Ectodermal cell (in vitro differentiated cells): ENCODE measurements around the gene TICRR.

ENCODE experiments used
- H3K27ac ChIP-seq: 2 replicates; pipeline ENCODE4 v1.7.0; 2013; ENCODE audit warnings: mild to moderate bottlenecking, low read depth, low read length; ENCODE audit not compliant: insufficient read depth, poor library complexity, severe bottlenecking
- H3K27me3 ChIP-seq: 2 replicates; pipeline ENCODE4 v1.7.0; 2013; ENCODE audit warnings: mild to moderate bottlenecking, low read length; ENCODE audit not compliant: insufficient read depth, control insufficient read depth, poor library complexity, severe bottlenecking
- H3K36me3 ChIP-seq: one replicate; pipeline ENCODE4 v1.7.0; 2013; ENCODE audit warnings: low read length; ENCODE audit not compliant: control insufficient read depth, insufficient read depth
- H3K4me1 ChIP-seq: one replicate; pipeline ENCODE4 v1.7.0; 2013; ENCODE audit warnings: low read length; ENCODE audit not compliant: control insufficient read depth, insufficient read depth
- H3K4me3 ChIP-seq: 2 replicates; pipeline ENCODE4 v1.7.0; 2013; ENCODE audit warnings: low read depth, low read length, control low read depth; ENCODE audit not compliant: insufficient read depth
- H3K9me3 ChIP-seq: 2 replicates; pipeline ENCODE4 v1.7.0; 2013; ENCODE audit warnings: mild to moderate bottlenecking, low read length, moderate library complexity; ENCODE audit not compliant: control insufficient read depth
- WGBS, 2 experiments: methylation state at CpG; one replicate each; pipeline ENCODE4 v1.1.7; 2013; ENCODE audit warnings: missing lambda C conversion rate in 2 of 2; 5-methylcytosine and 5-hydroxymethylcytosine counted together

The TICRR gene

DNA sequence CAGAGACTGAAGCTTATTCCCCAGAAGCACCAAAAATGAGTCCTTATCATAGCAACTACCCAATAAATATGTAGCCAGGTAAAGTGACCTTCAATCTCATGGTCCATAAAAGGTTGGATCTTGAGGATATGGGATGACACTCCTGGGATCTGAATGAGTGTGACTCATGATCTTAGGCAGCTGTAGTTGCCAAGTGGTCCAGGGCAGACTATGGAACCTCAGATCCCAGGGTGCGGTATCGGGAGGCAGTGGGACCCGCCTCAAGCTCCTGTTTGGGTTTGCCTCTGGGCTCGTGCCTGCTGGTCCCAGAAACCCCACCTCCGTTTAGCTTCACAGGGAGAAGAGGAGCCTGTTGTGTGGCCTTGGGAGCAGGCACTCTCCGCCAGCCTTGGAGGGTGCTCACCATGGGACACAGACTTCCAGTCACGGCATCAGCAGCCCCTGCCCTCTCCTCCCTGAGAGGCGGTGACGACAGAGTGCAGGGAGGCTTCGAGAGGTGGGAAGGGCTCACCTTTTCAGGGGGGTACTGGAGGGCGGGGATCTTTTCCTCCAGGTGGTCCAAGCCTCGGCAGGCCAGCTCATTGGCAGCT is 95.8 kb downstream of the TICRR start:
- no peak overlapping the region for H3K27ac ChIP-seq
- H3K36me3 ChIP-seq = no peaks in the 10 kb centered on the region
- H3K27me3 ChIP-seq = peaks cover 15% of the 10 kb centered on the region
- no peaks in the 10 kb centered on the region for H3K4me1 ChIP-seq
- no peaks in the 10 kb centered on the region for H3K9me3 ChIP-seq
- no peak overlapping the region for H3K4me3 ChIP-seq
- 84 to 89% methylated on average over 12 of the region's 12 CpGs for WGBS, 2 experiments

- H3K27me3 ChIP-seq = peaks cover 9% of the 10 kb centered on the region
- no peaks in the 10 kb centered on the region for H3K9me3 ChIP-seq
- H3K27ac ChIP-seq = no peak overlapping the region
- H3K36me3 ChIP-seq = no peaks in the 10 kb centered on the region
- H3K4me3 ChIP-seq = no peak overlapping the region
- 73% methylated on average over 4 of the region's 4 CpGs for whole genome bisulfite sequencing, 2 experiments
- no peaks in the 10 kb centered on the region for H3K4me1 ChIP-seq
These were observed 96.4 kb downstream of the TICRR start for GRCh38 chr15:89671687-89672086.

DNA sequence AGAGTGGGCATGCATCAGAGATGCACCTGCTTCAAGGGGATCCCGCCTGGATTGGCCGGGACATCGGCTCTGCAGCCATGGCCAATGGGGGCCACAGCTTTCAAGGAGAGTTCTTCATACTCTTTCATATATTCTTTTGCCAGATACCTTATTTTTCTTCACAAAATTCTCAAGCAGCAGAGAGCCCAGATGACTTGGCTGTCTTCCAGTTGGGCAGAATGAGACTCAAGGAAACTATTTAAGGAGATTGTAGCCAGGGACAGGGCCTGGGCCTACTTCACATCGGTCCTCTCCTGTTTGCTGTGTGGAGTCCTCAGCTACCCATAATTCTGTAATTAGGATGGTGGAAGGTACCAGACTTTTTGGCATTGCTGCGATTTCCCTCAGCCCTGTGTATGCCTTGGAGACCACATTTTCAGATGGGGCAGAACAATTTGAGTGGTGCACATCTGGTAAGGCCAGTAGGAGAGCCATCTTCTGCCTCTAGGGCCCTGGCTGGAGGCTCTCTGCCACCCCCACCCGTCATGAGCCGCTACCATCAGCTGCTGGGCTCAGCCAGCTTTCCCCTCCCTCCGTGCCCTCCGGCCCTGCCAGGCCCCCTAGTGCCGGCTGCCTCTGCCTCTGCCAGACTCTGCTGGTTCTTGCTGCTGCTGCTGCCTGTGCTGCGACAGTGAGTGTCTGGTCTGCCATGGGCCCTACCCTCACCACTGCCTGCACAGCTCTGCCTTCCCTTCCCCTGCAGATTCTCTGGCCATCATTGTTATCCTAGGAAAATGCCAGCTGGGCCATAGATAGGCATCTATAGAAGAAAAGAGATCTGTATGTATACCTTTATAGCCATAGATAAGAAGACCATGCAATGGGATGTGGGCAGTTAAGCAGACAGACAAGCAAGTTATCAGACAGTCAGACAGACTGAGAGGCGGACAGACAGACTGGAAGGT is 97.2 kb downstream of the TICRR start:
- Histone ChIP-seq H3K27ac (no peak overlapping the region), H3K36me3 (no peaks in the 10 kb centered on the region), H3K4me3 (no peak overlapping the region), H3K27me3 (peaks cover 2% of the 10 kb centered on the region), H3K4me1 (no peaks in the 10 kb centered on the region), H3K9me3 (no peaks in the 10 kb centered on the region)
- 77 to 78% methylated on average over 12 of the region's 12 CpGs for WGBS, 2 experiments

- WGBS, 2 experiments = 43 to 44% methylated on average over 12 of the region's 12 CpGs
- Histone ChIP-seq H3K4me3 (no peak overlapping the region), H3K9me3 (no peaks in the 10 kb centered on the region), H3K36me3 (no peaks in the 10 kb centered on the region), H3K27me3 (no peaks in the 10 kb centered on the region), H3K27ac (no peak overlapping the region), H3K4me1 (no peaks in the 10 kb centered on the region)
These were observed 97.9 kb downstream of the TICRR start for GRCh38 chr15:89673165-89673512.

DNA sequence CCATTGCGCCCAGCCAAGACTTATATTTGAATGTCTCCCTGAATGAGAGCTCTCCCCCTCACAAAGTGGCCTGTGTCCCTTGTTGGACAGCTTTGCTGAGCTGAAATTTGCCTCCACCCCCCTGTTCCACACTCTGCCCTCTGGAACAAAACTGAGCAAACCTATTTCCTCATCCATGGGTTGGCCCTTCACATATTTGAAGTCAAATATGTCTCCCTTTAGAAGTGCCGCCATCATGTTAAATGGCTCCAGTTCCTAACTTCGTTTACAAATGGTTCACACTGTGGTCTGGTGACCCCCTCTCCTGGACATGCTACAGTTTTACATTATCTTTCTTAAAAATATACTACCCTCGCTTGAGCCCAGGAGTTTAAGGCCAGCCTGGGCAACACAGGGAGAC is 99.3 kb downstream of the TICRR start:
- Histone ChIP-seq H3K4me3 (no peak overlapping the region), H3K27ac (no peak overlapping the region), H3K4me1 (peaks cover 4% of the 10 kb centered on the region), H3K9me3 (no peaks in the 10 kb centered on the region), H3K27me3 (no peaks in the 10 kb centered on the region), H3K36me3 (no peaks in the 10 kb centered on the region)
- 88 to 94% methylated on average over 3 to 4 of the region's 4 CpGs for WGBS, 2 experiments

DNA sequence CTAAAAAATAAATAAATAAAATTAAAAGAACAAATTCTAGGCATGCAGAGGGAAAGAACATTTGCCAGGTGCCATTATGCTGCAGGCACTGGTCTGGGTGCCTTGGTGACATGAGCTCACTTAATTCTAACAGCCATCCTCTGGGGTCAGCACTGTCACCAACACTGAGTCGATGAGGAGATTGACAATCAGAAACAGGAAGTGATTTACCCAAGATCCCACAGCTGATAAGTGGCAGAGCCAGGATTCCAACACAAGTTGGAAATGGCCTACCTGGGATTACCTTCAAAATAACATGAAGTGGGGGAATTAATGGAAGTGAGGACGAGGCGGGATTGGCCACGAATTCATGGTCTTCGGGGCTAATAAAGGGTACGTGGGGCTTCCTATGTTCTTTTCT is 100.3 kb downstream of the TICRR start:
- no peak overlapping the region for H3K27ac ChIP-seq
- 69 to 89% methylated on average over 2 to 6 of the region's 6 CpGs for WGBS, 2 experiments
- no peak overlapping the region for H3K4me3 ChIP-seq
- no peaks in the 10 kb centered on the region for H3K27me3 ChIP-seq
- no peaks in the 10 kb centered on the region for H3K36me3 ChIP-seq
- H3K9me3 ChIP-seq = no peaks in the 10 kb centered on the region
- H3K4me1 ChIP-seq = peaks cover 4% of the 10 kb centered on the region

DNA sequence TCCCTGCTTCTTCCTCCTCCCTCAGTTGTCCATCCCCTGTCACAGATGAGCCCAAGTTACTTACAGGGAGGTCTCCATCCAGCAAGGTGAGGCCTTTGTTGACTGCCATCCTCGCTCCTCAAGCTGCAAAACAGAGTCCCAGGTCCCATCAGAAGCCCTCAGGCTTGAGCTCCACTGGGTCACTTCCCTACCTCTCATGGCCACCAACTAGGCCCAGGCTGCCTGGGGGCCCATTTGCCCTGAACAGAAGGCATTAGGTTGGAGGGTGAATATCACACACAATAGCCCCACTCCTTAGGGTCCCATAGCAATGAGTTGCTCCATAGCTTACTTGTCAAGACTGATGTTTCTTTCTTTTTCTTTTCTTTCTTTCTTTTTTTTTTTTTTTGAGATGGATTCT is 102.1 kb downstream of the TICRR start:
- Histone ChIP-seq H3K36me3 (no peaks in the 10 kb centered on the region), H3K9me3 (no peaks in the 10 kb centered on the region), H3K4me3 (no peak overlapping the region), H3K27me3 (no peaks in the 10 kb centered on the region), H3K27ac (no peak overlapping the region), H3K4me1 (peaks cover 4% of the 10 kb centered on the region)
- 81 to 93% methylated on average over 1 of the region's 1 CpG for WGBS, 2 experiments
